GM19328 (cell line): ENCODE data around the gene GGT6.
"Not testable (repeated sequence)": the region's sequence is repeated elsewhere in the genome, so short reads cannot be mapped to it uniquely, and the experiment has no call there.

Experiments used
- ATAC-seq: cut with Tn5 transposase; IDR thresholded peaks from one replicate; pipeline ENCODE4 v1.9.1; 2021; ENCODE audit warnings: mild to moderate bottlenecking, moderate library complexity; ENCODE audit not compliant: unreplicated experiment

The GGT6 gene

DNA sequence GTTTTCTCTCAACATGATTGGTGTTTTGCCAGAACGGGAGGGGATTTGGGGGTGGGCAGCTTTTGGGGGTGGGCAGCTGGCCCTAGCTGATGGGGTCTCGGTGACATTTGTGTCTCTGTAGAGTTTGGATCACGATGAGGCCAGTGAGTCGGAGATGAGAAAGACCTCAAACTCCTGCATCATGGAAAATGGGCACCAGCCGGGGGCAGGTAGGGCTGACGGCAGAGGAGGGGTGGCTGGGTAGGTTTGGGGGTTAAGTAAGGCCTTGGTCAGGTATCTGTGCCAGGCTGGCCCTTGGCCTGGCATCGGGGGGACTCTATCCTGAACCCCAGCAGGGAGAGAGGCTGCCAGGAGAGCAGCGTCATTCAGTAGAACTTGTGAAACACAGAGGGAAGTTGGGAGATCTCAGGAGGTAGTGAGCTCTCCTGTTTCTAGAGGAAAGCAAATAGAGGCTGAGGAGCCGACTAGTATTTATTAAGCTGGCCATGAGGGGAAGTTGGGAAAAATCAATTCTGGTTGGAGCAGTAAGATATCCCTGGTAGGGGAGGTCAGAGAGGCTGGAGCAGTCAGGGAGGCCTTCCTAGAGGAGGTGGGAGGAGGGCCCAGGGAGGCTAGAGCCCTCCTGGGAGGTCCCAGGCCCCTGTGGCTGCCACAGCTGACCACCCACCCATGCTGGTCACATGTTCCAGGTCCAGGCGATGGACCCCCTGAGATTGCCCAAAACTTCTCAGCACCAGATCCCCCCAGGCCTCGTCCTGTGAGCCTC lies 32.0 kb upstream of the GGT6 start:
- ATAC-seq, result no peak

DNA sequence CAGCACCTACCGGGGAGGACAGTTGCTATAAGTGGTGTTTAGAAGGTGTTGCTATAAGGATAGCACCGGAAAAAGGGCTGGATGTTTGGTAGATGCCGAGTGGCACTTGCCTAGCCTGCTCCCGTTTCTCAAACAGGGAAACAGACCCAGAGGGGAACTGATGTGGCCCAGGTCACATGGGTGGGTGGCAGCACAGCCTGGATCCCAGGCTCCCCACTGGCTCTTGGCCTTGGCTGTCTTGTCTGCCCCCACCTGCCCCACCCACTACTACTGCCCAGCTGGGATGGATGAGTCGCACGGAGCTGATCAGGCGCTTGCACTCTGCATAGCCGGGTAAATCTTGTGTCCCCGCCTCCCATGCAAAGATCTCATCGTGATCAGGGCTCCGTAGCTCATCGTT lies 31.2 kb upstream of the GGT6 start:
- no peak for ATAC-seq

DNA sequence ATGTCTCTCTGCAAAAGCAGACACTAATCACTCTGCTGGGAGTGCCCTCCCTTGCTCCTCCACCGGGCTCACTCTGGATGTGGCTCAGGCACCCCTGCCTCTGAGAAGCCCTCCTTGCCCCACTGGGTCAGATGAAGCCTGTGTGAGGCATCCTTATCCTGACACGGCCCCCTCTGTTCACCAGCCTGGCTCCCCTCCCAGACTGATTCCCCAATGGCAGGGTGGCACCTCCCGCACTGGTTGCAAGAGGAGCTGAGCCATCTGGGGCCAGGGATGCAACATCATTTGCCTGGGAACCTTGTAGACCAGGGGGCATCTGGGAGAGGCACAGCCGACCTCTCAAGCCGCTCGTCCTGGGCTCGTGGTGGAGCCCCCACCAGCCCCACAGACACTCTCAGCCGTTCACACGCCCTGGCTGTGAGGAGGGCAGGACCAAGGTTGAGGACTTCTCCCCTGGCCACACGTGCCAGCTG lies 30.6 kb upstream of the GGT6 start:
- no peak for ATAC-seq

DNA sequence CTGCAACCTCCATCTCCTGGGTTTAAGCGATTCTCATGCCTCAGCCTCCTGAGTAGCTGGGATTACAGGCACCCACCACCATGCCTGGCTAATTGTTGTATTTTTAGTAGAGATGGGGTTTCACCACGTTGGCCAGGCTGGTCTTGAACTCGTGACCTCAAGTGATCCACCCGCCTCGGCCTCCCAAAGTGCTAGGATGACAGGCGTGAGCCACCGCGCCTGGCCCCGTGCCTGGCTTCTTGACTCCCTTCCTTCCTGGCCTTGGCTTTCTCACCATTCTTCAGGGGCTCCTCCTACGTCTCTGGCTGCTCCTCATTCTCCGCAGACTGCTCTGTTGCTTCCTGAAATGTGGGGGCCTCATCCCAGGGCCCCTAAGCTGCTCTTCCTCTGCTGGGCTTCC lies 29.7 kb upstream of the GGT6 start:
- ATAC-seq, result not testable (repeated sequence)

DNA sequence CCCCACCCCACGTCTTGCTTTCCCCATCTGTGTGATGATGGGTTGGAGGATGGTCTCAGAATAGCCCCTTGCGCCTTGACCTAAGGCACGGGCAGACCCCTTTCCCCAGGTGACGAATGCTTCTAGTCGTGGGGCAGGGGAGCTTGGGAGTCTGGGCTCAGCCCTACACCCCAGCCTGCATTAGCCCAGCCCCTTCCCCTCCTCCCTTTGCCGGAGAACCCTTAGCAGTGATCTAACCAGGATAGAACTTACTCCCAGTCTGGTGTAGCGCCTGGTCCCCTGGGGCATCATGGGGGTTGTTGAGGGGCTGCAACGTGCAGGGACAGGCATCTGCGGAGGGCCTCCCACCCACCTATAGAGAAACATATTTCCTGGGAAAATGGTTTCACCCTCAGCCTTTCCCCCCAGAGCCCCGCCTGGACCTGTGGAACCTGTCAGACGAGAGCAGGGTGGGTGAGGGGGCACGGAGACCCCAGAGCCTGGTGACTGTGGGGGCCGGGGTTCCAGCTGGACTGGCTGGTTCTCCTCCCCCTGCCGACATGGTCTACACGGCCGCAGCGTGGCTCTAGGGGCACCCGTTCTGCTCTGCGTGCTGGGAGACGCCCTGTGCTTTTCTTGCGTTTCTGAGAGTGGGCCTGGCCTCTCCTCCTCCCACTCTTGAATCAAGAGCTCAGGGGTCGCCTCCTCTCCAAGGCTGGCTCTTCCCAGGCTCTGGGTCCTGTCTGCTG lies 28.7 kb upstream of the GGT6 start:
- no peak for ATAC-seq

DNA sequence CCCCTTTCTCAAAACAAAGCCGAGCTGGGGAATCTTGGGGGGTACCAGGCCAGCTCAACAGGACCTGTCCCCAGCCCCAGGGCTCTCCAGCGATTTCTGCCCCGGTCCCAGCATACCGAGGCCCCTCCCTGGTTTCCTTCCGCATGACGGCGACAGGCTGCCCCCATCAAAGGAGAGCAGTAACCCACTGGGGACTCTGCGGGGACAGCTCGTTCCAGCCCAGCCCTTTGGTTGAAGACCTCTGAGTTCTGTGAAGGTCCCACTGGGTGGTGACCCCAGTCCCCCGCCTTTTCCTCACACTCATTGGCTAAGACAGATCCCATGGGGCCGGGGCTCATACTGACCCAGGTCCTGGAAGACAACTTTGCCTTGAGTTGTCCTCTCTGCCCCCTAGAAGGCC lies 28.0 kb upstream of the GGT6 start:
- no peak for ATAC-seq

DNA sequence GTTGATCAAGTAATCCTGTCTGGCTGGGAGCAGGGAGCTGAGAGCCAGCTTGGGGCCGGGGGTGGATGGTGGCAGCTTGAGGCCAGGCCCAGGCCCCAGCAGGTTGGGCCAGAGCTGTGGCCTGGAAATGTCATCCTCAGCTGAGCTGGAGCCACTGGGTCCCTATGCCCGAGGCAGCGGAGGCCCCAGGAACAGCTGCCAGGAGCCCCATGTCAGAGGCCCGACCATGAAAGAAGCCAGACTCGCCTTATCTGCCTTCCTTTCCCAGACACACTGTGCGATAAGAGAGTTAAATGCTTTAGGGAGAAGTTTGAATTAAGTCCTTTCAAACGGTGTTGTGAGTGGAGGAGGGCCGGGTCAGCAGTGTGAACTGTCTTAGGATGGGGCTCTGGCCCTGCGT lies 27.4 kb upstream of the GGT6 start:
- ATAC-seq, result no peak

DNA sequence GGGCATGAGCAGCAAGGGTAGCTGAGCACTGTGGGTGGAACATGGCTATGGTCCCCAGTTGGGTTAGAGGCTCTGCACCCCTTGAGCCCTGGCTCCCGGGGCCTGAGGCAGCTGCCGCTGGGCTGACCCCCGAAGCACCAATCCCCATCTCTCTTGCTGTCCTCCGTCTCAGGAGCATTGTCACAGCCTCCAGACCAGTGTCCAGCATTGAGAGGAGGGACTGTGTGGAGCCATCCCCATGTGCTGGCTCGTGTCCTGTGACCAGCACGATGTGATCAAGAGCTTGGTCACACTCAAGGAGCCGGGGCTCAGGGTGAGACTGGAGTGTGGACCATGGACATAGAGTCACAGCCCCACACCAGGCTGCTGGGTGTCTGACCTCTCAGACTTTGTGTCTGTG lies 26.8 kb upstream of the GGT6 start:
- no peak for ATAC-seq

DNA sequence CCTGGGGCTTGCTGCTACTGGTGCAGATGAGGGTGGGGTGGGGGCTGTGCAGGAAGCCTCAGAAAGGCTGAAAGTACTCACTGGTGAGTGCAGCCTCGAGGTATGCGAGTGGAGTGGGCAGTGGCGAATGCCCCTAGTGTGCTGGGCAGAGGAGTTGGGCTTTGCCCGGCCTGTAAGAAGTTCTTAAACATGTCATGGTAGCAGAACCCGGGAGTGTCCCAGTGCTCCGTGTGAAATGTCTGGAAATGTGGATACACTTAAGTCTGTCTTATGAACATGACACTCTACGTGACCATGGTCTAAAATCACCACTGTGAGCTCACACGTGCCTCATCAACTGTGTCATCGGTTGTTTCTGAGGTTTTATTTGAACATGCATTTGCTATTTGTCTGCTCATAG lies 25.7 kb upstream of the GGT6 start:
- no peak for ATAC-seq

DNA sequence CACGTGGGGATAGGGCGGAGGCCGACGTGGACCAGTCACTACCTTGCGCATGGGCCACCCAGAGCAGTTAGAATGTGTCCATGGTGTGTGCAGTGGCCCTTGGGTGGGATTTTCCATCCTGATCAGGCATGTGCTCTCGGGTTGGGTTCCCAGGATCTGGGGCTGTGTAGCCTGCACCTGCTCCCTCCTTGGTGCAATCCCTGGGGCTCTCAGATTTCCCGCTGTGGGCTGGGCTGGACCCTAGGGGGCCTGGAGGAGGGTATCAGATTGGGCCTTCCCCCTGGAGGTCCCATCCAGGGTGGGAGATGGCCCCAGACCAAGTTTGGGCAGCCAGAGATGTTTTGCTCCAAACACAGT lies 25.2 kb upstream of the GGT6 start:
- ATAC-seq, result no peak

DNA sequence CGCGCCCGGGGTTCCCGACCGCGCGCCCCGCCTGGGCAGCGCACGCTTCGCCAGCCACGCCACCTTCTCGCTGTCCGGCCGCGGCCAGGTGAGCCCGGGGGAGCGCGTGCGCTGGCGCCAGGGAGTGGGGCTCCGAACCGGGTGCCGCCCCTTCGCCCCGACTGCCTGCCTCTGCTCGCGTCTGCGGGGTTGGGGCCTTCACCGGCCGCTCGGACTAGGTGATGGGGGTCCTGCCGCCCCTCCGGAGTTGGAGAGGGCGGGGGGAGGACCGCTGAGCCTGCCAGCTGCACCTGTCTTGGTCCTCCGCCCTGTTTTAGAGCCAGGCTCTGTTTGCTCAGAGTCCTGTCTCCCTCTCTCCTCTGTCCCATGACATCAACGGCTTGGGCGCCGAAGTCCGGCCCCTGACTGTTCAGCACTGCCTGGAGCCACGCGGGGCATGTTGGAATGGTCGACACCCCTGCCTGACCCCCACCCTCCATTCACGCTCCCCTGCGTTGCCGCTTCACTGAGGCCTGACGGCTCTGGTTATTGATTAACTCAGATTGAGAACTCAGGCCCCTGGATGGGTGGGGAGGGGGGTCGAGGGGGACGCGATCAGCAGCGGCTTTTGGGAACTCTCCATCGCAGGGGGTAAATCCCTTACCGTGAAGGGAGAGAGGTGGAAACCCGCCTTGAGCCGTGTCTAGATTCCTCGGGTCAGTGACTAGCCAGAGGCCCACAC lies 24.7 kb upstream of the GGT6 start:
- ATAC-seq, result no peak

DNA sequence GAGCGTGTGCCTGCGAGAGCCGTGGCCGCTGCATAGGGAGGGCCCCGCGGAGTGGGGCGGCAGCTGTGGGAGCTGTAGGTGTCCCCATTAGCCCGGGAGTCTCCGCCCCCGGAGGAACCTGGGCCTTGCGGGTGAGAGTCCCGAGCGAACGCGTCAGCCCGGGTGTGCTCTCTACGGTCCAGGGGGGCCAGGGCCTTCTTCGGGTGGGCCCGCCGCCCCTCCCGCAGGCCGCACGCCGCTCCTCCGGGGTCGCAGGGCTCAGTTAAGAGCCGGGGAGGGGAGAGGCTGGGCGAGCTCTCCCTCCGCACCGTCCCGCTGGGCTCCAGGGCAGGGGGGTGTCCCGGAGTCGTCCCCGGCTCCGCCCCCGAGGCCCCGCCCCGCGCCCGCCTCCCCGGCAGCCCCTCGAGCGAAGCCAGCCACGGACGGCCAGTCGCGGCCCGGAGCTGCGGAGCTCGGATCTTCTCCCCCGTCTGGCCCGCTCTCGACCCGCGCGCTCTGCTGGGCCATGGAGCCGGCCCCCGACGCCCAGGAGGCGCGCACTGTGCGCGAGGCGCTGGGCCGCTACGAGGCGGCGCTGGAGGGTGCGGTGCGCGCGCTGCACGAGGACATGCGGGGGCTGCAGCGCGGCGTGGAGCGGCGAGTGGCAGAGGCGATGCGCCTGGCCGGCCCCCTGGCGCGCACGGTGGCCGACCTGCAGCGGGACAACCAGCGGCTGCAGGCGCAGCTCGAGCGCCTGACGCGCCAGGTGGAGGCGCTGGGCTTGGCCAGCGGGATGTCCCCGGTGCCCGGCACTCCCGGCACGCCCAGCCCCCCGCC lies 23.9 kb upstream of the GGT6 start, which contains the start of gene SMTNL2:
SMTNL2 (plus strand) TSS at position 429 of the 816 bp plus-strand sequence; CDS start at position 506, 77 bp downstream.
- no peak for ATAC-seq

DNA sequence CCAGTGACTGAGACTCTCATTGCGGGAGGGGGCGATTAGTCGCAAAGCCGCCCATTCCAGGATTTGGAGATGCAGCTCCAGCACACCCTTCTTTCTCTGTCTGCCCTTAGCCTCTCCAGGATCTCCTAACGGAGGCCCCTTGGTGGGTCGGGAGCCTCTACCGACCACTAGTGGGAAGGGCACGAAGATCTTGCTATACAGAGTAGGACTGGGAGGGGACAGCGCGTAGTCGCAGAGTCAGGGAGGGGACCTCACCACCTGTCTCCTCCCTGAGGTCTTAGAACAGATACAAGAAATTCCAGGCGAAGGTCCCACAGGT lies 23.4 kb upstream of the GGT6 start:
- ATAC-seq, result no peak

DNA sequence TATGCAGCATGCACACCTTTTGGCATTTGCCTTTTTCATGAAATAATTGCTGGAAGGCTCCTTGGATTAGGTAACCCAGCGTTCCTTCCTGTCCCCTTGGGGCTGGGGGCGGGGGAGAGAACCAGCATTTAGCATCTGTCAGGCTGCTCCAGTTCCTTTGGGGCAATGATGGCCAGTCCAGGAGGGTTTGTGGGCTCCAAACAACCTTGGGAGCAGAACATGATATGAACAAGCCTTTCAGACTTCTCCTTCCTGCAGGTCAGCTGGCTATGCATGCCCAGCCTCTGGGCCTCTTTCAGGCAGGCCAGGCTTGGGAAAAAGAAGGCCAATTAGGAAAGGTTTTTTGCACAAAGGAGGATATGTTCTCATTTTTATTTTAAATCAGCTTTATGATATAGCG lies 22.8 kb upstream of the GGT6 start:
- ATAC-seq, result no peak

DNA sequence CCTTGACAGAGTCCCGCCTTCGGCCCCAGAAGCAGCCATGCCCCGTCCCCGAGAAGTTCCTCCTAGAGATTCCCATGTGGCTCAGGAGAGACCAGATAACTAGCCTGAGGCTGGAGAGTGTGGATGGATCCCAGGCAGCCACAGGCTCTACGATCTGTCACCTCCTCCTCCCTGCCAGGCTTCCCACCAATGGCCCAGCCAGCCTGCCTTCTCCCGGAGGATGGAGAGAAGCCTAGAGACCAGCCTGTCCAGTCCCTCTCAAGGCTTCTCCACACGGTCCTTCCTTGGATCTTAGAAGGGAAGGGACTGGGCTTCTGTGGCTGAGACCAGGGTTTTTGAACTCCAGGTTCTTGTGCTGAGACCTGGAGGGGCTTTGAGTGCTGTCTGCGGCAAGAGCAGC lies 22.3 kb upstream of the GGT6 start:
- no peak for ATAC-seq

DNA sequence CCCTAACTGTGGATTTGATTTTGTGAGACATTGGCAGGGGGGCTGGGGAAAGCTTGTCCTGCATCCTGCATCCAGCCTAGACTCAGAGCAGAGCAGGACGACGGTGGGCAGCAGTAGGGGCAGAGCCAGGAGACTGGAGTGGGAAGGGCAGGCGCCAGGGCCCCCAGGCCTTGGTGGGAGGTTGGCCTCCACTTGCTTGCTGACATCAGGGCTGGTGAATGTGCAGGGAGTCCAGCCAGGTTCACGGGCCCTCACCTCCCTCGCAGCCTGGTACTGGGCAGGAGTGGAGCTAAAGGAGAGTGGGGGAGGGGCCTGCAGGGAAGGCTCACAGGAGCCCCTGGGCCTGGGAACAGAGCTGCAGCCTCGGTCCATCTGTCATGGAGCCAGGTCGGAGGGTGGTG lies 21.7 kb upstream of the GGT6 start:
- ATAC-seq, result no peak

DNA sequence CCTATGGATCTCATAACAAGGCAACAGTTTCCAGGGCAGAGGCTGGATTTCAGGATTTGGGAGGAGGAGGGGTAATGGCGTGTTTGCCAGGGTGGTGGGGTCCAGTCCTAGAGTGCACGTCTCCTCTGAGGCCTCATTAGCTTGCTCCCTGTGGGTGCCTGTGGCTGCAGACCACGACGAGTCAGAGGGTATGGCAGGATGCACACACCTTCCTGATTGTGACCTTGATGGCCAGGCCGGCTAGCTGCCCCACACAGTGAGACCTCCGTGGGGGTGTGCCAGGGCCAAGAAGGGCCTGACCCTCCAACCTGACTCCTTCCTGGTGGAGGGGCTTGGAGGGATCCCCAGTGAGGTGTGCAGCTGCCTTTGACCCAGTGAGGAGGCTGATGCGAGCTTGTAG lies 19.9 kb upstream of the GGT6 start:
- no peak for ATAC-seq

DNA sequence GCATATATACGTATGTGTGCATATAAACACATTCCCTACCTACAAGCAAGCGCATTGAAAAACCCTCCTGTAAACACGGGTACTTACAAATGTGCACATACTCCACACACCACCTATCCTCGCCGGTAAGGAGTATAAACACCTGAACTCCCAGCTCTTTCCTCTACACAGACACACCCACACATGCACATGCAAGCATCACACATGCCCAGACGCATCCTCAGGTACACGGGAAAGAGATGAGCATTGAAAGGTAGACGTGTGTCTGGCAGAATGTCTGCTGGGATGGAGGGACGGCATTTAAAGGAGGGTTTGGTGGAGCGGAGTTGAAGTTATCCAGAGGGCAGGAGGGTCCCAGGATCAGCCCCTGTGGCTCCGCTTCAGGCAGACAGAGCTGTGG lies 19.3 kb upstream of the GGT6 start:
- no peak for ATAC-seq

DNA sequence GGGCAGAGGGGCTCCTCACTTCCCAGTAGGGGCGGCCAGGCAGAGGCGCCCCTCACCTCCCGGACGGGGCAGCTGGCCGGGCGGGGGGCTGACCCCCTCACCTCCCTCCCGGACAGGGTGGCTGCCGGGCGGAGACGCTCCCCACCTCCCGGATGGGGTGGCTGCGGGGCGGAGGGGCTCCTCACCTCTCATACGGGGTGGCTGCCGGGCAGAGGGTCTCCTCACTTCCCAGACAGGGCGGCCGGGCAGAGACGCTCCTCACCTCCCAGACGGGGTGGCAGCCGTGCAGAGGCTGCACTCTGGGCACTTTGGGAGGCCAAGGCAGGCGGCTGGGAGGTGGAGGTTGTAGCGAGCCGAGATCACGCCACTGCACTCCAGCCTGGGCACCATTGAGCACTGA lies 18.0 kb upstream of the GGT6 start:
- not testable (repeated sequence) for ATAC-seq

DNA sequence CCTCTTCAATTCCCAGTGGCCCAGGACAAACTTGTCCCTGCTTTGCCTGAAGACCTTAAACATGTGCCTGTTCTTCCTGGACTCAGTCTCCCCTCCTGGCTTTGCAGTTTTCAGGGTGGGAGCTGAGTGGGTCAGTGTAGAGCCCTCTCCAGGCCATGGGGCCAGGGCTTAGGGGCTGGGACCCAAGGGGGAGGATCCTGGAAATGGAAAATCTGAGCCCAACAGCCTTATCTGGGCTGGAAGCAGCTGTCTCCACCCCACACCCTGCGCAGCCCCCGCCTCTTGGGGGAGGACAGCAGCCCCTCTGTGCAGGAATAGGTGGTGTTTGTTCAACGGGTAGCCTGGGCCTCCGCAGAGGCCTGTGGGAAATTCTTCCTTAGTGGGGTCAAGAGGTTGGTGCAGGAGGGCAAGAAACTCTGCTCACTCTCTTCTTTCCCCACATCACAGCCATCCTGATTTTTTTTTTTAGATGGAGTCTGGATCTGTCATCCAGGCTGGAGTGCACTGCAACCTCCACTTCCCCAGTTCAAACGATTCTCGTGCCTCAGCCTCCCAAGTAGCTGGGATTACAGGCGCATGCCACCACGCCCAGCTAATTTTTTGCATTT lies 17.1 kb upstream of the GGT6 start:
- ATAC-seq, result no peak
